ENCODE results near the gene PRDX5. TPM values are rescaled to one million over a fixed set of nuclear protein-coding genes. Genes with fewer than 3 reads are reported as not detected.

Gene PRDX5
- total and polyA plus RNA-seq, 10 of the 15 experiments (the other 5 are each of a cell fraction or from before 2014, with no cell fraction given): 95.7 to 406 (median 240) TPM

DNA sequence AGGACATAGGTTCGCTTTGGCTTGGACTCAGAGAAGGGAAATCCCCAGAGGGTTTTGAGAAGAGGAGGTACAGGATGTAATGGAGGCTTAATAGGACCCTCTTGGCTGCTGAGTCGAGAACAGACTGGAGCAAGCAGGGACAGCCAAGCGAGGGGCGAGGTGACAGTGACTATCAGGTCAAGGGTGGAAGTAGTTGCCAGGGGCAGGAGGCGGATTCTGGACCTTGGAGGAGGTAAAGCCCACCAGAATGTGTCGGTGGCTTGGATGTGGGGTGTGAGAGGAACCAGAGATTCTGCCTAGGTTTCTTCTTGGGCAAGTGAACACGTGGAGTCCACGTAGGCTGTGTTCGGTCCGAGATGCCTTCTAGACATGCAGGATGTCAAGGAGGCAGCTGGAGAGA, 5.0 kb upstream of the PRDX5 start:
- no peaks in the 10 kb centered on the region for H4K20me1 ChIP-seq (ENCODE audit: control insufficient read depth, insufficient read depth)
- no peaks in the 10 kb centered on the region for H3K9me3 ChIP-seq (replicated peaks; ENCODE audit: control insufficient read depth, insufficient read depth, low read length)
- H3K9ac ChIP-seq (ENCODE audit: control insufficient read depth, insufficient read depth, low read length): no peak overlapping the region
- DNase-seq (ENCODE audit: low read depth, low spot score) (no peak), FAIRE-seq (no peak), ATAC-seq (no peak)
- POLR2A ChIA-PET: interaction anchor here (1.1 to 1.9 kb wide), 2 partner anchors 42 to 47 kb away, joined by 3 to 7 read pairs; no protein-coding TSS in a partner anchor
- H3K79me2 ChIP-seq (ENCODE audit: control insufficient read depth, insufficient read depth, low read length): peaks cover 14% of the 10 kb centered on the region
- RAD21 ChIA-PET (ENCODE audit: unreplicated experiment): no interaction called here
- peaks cover 0 to 8% of the 10 kb centered on the region in 2 experiments; a peak in 3 of 4 replicates for H3K36me3 ChIP-seq (ENCODE audit: control insufficient read depth in 2 of 2, insufficient read depth in 2 of 2, low read length in 1 of 2)
- peaks cover 5% of the 10 kb centered on the region for H3K4me1 ChIP-seq (ENCODE audit: control insufficient read depth, insufficient read depth, low read length)
- SMC1A ChIA-PET (ENCODE audit: uncharacterized antibody, unreplicated experiment): no interaction called here
- WGBS (ENCODE audit: insufficient coverage, insufficient replicate concordance, low lambda C conversion rate, missing lambda C conversion rate): 88% methylated on average over 10 of the region's 10 CpGs
- no peaks in the 10 kb centered on the region for H3K27me3 ChIP-seq (replicated peaks in 1 of 2; ENCODE audit: control insufficient read depth in 2 of 2, insufficient read depth in 2 of 2, low read length in 1 of 2)
- CTCF ChIA-PET: interaction anchor here (1.8 kb wide), 1 partner anchor 19 kb away, joined by 5 read pairs; no protein-coding TSS in a partner anchor
- intact Hi-C loops (cut with micrococcal nuclease; ENCODE audit: unreplicated experiment): no loop called here
- H3K4me3 ChIP-seq: no peak overlapping the region
- in situ Hi-C loops (cut with MboI): no loop called here
- H3K4me2 ChIP-seq (ENCODE audit: control insufficient read depth, insufficient read depth): no peak overlapping the region
- no peak overlapping the region for H3K27ac ChIP-seq (ENCODE audit: control insufficient read depth, insufficient read depth)
- TF ChIP-seq, protein P1, sequence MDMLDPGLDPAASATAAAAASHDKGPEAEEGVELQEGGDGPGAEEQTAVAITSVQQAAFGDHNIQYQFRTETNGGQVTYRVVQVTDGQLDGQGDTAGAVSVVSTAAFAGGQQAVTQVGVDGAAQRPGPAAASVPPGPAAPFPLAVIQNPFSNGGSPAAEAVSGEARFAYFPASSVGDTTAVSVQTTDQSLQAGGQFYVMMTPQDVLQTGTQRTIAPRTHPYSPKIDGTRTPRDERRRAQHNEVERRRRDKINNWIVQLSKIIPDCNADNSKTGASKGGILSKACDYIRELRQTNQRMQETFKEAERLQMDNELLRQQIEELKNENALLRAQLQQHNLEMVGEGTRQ (IDR thresholded peaks at IDR 0.05; ENCODE audit: borderline replicate concordance, low read depth, low read length): no peak
- TF ChIP-seq TCF3 (IDR thresholded peaks at IDR 0.05; ENCODE audit: borderline replicate concordance, insufficient read depth, low read depth, low read length) (no peak), POU2F2 (IDR thresholded peaks at IDR 0.05; ENCODE audit: borderline replicate concordance, low read depth, low read length) (no peak), SUZ12 (IDR thresholded peaks at IDR 0.05; ENCODE audit: unreplicated experiment) (no peak), NR2C2 (IDR thresholded peaks at IDR 0.05; ENCODE audit: borderline replicate concordance, control insufficient read depth, insufficient read length, low read depth) (no peak), ZZZ3 (IDR thresholded peaks at IDR 0.05; ENCODE audit: control insufficient read depth, insufficient read length, low read depth) (no peak), MEF2A (IDR thresholded peaks at IDR 0.05; ENCODE audit: insufficient read depth, low read depth, low read length) (no peak), NR2C1 (IDR thresholded peaks at IDR 0.05) (no peak), USF1 (IDR thresholded peaks at IDR 0.05; ENCODE audit: borderline replicate concordance, extremely low read length, insufficient read depth, low read depth, low read length) (no peak), DPF2 (IDR thresholded peaks at IDR 0.05) (no peak)
- no peak overlapping the region for H2AFZ ChIP-seq (ENCODE audit: control insufficient read depth, low read depth, low read length)
- no TSS peak for BruUV-seq (replicated peaks)

Measured in GM12878 (cell line).